Trophoblast cell (in vitro differentiated cells and primary cell): ENCODE results near the gene CDY2B.
"Not testable (repeated sequence)": the region's sequence is repeated elsewhere in the genome, so short reads cannot be mapped to it uniquely, and the experiment has no call there.

Experiments
- DNase-seq, 2 donors: peaks; one replicate each; pipeline ENCODE4 v3.0.0-alpha.2; 2016
- H2AFZ ChIP-seq: 2 replicates; pipeline ENCODE4 v1.6.1; 2013; ENCODE audit warnings: low read length, moderate library complexity, mild to moderate bottlenecking; ENCODE audit not compliant: insufficient read depth, poor library complexity
- H2AK5ac ChIP-seq: 2 replicates; pipeline ENCODE4 v1.6.1; 2013; ENCODE audit warnings: mild to moderate bottlenecking, low read length
- H2BK120ac ChIP-seq: 2 replicates; pipeline ENCODE4 v1.6.1; 2013; ENCODE audit warnings: low read length, mild to moderate bottlenecking, moderate library complexity; ENCODE audit not compliant: insufficient read depth, poor library complexity
- H2BK12ac ChIP-seq: 2 replicates; pipeline ENCODE4 v1.6.1; 2013; ENCODE audit warnings: mild to moderate bottlenecking, low read length, moderate library complexity
- H2BK5ac ChIP-seq: 2 replicates; pipeline ENCODE4 v1.6.1; 2013; ENCODE audit warnings: low read length, low read depth, moderate library complexity, mild to moderate bottlenecking; ENCODE audit not compliant: poor library complexity
- H3K14ac ChIP-seq: 2 replicates; pipeline ENCODE4 v1.6.1; 2013; ENCODE audit warnings: mild to moderate bottlenecking, low read length
- H3K18ac ChIP-seq: 2 replicates; pipeline ENCODE4 v1.6.1; 2013; ENCODE audit warnings: mild to moderate bottlenecking, low read length
- H3K23ac ChIP-seq: 2 replicates; pipeline ENCODE4 v1.6.1; 2013; ENCODE audit warnings: low read length
- H3K27ac ChIP-seq: 2 replicates; pipeline ENCODE4 v1.5.1; 2013; ENCODE audit warnings: low read depth, mild to moderate bottlenecking, inconsistent platforms, low read length, moderate library complexity
- H3K27me3 ChIP-seq: 2 replicates; pipeline ENCODE4 v1.6.1; 2013; ENCODE audit warnings: inconsistent platforms, mild to moderate bottlenecking, low read length, moderate library complexity; ENCODE audit not compliant: insufficient read depth
- H3K36me3 ChIP-seq, 2 experiments: 1 replicate in 1 of 2; 2 replicates in 1 of 2; pipeline ENCODE4 v1.6.1; 2013; ENCODE audit warnings: low read length in 2 of 2, mild to moderate bottlenecking in 2 of 2, moderate library complexity in 1 of 2; ENCODE audit not compliant: insufficient read depth in 2 of 2, control insufficient read depth in 1 of 2
- H3K4ac ChIP-seq: 2 replicates; pipeline ENCODE4 v1.6.1; 2013; ENCODE audit warnings: low read depth, mild to moderate bottlenecking, low read length, moderate library complexity
- H3K4me1 ChIP-seq, 2 experiments: 1 replicate in 1 of 2; 2 replicates in 1 of 2; pipeline ENCODE4 v1.6.1; 2013; ENCODE audit warnings: low read length in 2 of 2, mild to moderate bottlenecking in 2 of 2, moderate library complexity in 1 of 2; ENCODE audit not compliant: insufficient read depth in 2 of 2, control insufficient read depth in 1 of 2
- H3K4me2 ChIP-seq: 2 replicates; pipeline ENCODE4 v1.6.1; 2013; ENCODE audit warnings: inconsistent platforms, mild to moderate bottlenecking, low read length, moderate library complexity
- H3K4me3 ChIP-seq: 2 replicates; pipeline ENCODE4 v1.5.1; 2013; ENCODE audit warnings: mild to moderate bottlenecking, low read depth, low read length, inconsistent platforms
- H3K79me1 ChIP-seq: one replicate; pipeline ENCODE4 v1.6.1; 2013; ENCODE audit warnings: low read length
- H3K79me2 ChIP-seq: 2 replicates; pipeline ENCODE4 v1.6.1; 2013; ENCODE audit warnings: low read length, mild to moderate bottlenecking; ENCODE audit not compliant: control insufficient read depth, insufficient read depth, poor library complexity
- H3K9ac ChIP-seq: 2 replicates; pipeline ENCODE4 v1.6.1; 2013; ENCODE audit warnings: mild to moderate bottlenecking, low read length
- H3K9me3 ChIP-seq: 2 replicates; pipeline ENCODE4 v1.6.1; 2013; ENCODE audit warnings: low read depth, mild to moderate bottlenecking, control low read depth, inconsistent platforms, low read length; ENCODE audit not compliant: insufficient read depth
- H4K12ac ChIP-seq: 2 replicates; pipeline ENCODE4 v1.6.1; 2013; ENCODE audit warnings: low read depth, mild to moderate bottlenecking, low read length, moderate library complexity
- H4K8ac ChIP-seq: 2 replicates; pipeline ENCODE4 v1.6.1; 2013; ENCODE audit warnings: low read depth, mild to moderate bottlenecking, low read length, moderate library complexity
- H4K91ac ChIP-seq: one replicate; pipeline ENCODE4 v1.6.1; 2013; ENCODE audit warnings: low read depth, mild to moderate bottlenecking, low read length, moderate library complexity
- WGBS: extraction: QIAGEN DNeasy Blood & Tissue Kit; methylation state at CpG from one replicate; pipeline ENCODE4 v1.1.7; 2013; ENCODE audit warnings: missing lambda C conversion rate; ENCODE audit not compliant: insufficient read length, insufficient coverage; ENCODE audit errors: extremely low coverage; 5-methylcytosine and 5-hydroxymethylcytosine counted together

Gene CDY2B

GRCh38 chrY:17849131-17849530, 30.9 kb downstream of the CDY2B start:
- not testable (repeated sequence) for H3K18ac ChIP-seq, H3K9ac ChIP-seq, H2AFZ ChIP-seq, H3K9me3 ChIP-seq, H3K27ac ChIP-seq, H3K79me1 ChIP-seq, H4K8ac ChIP-seq, H3K23ac ChIP-seq, H3K79me2 ChIP-seq, H4K91ac ChIP-seq, H4K12ac ChIP-seq, H3K14ac ChIP-seq, DNase-seq, H3K27me3 ChIP-seq, H3K4ac ChIP-seq, H3K4me2 ChIP-seq, H2BK120ac ChIP-seq, H3K36me3 ChIP-seq, H2BK5ac ChIP-seq, H3K4me3 ChIP-seq, H2BK12ac ChIP-seq, H2AK5ac ChIP-seq, H3K4me1 ChIP-seq
- WGBS, result no CpG with 5 or more reads among the region's 4 CpGs

- not testable (repeated sequence) for H2BK120ac ChIP-seq, H2AK5ac ChIP-seq, H2BK12ac ChIP-seq, H3K79me2 ChIP-seq, H3K9ac ChIP-seq, H3K4me3 ChIP-seq, H2AFZ ChIP-seq, H3K27me3 ChIP-seq, H3K23ac ChIP-seq, H3K4ac ChIP-seq, H4K91ac ChIP-seq, H3K14ac ChIP-seq, H4K12ac ChIP-seq, H2BK5ac ChIP-seq, H3K79me1 ChIP-seq, H3K18ac ChIP-seq, DNase-seq, H3K36me3 ChIP-seq, H3K9me3 ChIP-seq, H4K8ac ChIP-seq, H3K4me1 ChIP-seq, H3K4me2 ChIP-seq, H3K27ac ChIP-seq
- no CpG with 5 or more reads among the region's 12 CpGs for WGBS
Measured at GRCh38 chrY:17832149-17832548, 47.9 kb downstream of the CDY2B start.
